Iris pigment epithelial cell (primary cell): Measurements from ENCODE around the gene SENP1.
"Not testable (repeated sequence)": the region's sequence is repeated elsewhere in the genome, so short reads cannot be mapped to it uniquely, and the experiment has no call there.

Experiments used
- DNase-seq: peaks from one replicate; pipeline ENCODE4 v3.0.0-alpha.2; 2011; ENCODE audit warnings: low read depth

SENP1 gene

GRCh38 chr12:48105867-48106680, at the start of gene SENP1:
Gene SENP1 (minus strand): TSS chr12:48106079. CDS start chr12:48101472, 4,607 bp downstream.
- DNase-seq: peak; percentile 85

GRCh38 chr12:48151103-48151771, 45.4 kb upstream of the SENP1 start:
- DNase-seq: no peak

- no peak for DNase-seq
Measured at GRCh38 chr12:48145981-48146380, 40.1 kb upstream of the SENP1 start.

GRCh38 chr12:48143898-48144297, 38.0 kb upstream of the SENP1 start:
- DNase-seq: no peak

GRCh38 chr12:48142818-48143674, 37.2 kb upstream of the SENP1 start:
- no peak for DNase-seq

GRCh38 chr12:48135027-48135426, 29.1 kb upstream of the SENP1 start:
- DNase-seq: no peak

- no peak for DNase-seq
Measured at GRCh38 chr12:48132826-48133225, 26.9 kb upstream of the SENP1 start.

GRCh38 chr12:48131517-48131916, 25.6 kb upstream of the SENP1 start:
- no peak for DNase-seq

GRCh38 chr12:48129376-48129775, 23.5 kb upstream of the SENP1 start:
- DNase-seq: no peak

GRCh38 chr12:48128800-48129199, 22.9 kb upstream of the SENP1 start:
- peak; percentile 36 for DNase-seq

- DNase-seq: no peak
Measured at GRCh38 chr12:48126953-48127630, 21.2 kb upstream of the SENP1 start.

- no peak for DNase-seq
Measured at GRCh38 chr12:48125985-48126384, 20.1 kb upstream of the SENP1 start.

- DNase-seq: not testable (repeated sequence)
Measured at GRCh38 chr12:48125542-48125941, 19.7 kb upstream of the SENP1 start.

GRCh38 chr12:48123169-48123568, 17.3 kb upstream of the SENP1 start:
- no peak for DNase-seq

- DNase-seq: peak; percentile 6
Measured at GRCh38 chr12:48122065-48122834, 16.4 kb upstream of the SENP1 start.

GRCh38 chr12:48121522-48121921, 15.6 kb upstream of the SENP1 start:
- DNase-seq: no peak

- DNase-seq: no peak
Measured at GRCh38 chr12:48119834-48120195, 13.9 kb upstream of the SENP1 start.

- peak; percentile 95 for DNase-seq
Measured at GRCh38 chr12:48119078-48119833, 13.4 kb upstream of the SENP1 start, which contains the start of gene PFKM. Gene PFKM (plus strand): TSS chr12:48119364. CDS start chr12:48122775, 3,411 bp downstream.

- DNase-seq: no peak
Measured at GRCh38 chr12:48118284-48118871, 12.5 kb upstream of the SENP1 start.

GRCh38 chr12:48115957-48116356, 10.1 kb upstream of the SENP1 start:
- DNase-seq: no peak
